Cardiac fibroblast (primary cell): ENCODE data around the gene DTYMK.

ENCODE experiments used
- DNase-seq, 2 donors: peaks; one replicate each; pipeline versions ENCODE4 v3.0.0 to v3.0.0-alpha.2; 2010; ENCODE audit warnings: low read depth in 2 of 2
- H3K4me3 ChIP-seq, 2 donors: replicated peaks in 1 of 2; 1 replicate in 1 of 2; 2 replicates in 1 of 2; pipeline ENCODE4 v1.5.1; 2011; ENCODE audit warnings: low read depth in 2 of 2, low read length in 2 of 2, mild to moderate bottlenecking in 2 of 2, moderate library complexity in 1 of 2
- CTCF ChIP-seq: IDR thresholded peaks from one replicate; pipeline ENCODE4 v1.5.1; 2011; ENCODE audit warnings: low read depth, mild to moderate bottlenecking, low read length, inconsistent platforms

The DTYMK gene

GRCh38 chr2:241652142-241652541 is 34.5 kb downstream of the DTYMK start:
- H3K4me3 ChIP-seq = no peak overlapping the region
- DNase-seq = no peak
- TF ChIP-seq CTCF = no peak

DNA sequence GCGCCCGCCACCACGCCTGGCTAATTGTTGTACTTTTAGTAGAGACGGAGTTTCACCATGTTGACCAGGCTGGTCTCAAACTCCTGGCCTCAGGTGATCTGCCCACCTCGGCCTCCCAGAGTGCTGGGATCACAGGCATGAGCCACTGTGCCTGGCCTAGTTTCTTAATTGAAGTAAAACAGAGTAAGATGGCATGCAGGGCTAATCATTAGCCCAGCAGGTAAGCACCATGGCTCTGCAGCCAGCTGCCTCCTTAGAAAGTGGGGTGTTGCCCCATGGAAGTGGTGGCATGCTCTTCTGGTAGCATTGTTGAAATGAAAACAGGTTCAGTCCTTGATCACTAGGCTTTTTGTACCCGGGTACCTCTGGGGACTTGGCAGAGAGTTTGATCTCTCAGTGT is 36.7 kb downstream of the DTYMK start:
- DNase-seq = no peak
- no peak overlapping the region for H3K4me3 ChIP-seq
- TF ChIP-seq CTCF = no peak

DNA sequence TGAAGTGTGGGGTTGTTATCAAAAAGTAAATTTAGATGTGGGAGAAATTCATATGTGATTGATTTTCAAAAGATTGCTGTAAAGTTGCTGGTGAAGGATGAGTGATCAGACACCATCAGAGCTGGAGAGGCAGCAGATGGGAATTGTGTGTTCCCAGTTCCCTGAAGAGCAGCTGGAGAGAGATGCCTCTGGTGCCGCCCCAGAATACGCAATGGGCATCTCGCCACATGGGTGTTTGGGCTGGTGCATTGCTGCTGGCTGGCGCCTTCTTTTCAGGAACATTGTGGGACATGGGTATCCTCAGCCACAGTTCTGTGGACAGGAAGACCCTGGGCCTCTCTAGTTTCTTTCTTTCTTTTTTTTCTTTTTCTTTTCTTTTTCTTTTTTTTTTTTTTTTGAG is 37.2 kb downstream of the DTYMK start:
- no peak overlapping the region for H3K4me3 ChIP-seq
- no peak for TF ChIP-seq CTCF
- DNase-seq = no peak

DNA sequence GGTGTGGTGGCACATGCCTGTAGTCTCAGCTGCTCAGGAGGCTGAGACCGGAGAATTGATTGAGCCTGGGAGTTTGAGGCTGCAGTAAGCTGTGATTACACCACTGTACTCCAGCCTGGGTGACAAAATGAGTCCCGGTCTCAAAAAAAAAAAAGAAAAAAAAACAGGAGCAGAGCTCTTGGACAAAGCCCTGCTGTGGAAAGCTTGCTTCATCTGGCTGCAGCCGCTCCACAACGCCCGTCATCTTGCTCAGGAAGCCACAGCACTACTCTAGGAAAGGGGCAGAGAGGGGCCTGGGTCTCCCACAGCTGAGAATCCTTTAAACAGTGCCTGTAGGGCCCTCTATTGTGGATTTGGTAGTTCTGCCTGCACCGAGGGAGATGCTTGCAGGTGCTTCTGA is 38.2 kb downstream of the DTYMK start:
- H3K4me3 ChIP-seq = no peak overlapping the region
- no peak for DNase-seq
- TF ChIP-seq CTCF = no peak

DNA sequence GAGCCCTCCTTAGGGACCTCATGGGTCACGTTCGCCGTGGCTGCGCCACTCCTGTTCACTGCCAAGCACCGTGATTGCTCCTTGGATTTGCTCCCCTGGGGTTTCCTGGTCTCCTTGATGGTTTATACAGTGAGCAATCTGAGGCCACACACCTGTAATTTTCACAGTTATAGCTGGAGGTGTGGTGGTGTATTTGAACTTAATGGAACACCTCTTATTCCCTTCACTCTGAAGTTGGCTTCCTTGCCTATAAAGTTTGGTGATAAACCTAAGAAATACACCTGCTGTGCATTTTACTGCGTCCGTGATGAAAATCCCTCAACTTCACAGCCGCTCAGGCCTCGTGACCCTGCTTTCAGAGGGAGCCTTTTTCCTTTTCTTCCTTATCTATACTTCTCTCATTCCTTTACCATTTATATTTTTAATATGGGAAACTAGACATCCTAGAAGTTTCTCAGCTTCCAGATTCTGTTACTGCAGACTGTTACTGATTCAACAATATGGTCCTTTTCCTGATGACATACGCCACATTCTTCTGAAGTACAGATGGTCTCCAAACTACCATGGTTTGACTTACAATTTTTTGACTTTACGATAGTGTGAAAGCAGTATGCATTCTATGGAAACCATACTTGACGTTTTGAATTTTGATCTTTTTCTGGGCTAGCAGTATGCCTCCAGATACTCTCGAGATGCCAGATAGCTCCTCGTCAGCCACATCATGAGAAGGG is 40.5 kb downstream of the DTYMK start:
- H3K4me3 ChIP-seq = no peak overlapping the region
- TF ChIP-seq CTCF = no peak
- DNase-seq = no peak

DNA sequence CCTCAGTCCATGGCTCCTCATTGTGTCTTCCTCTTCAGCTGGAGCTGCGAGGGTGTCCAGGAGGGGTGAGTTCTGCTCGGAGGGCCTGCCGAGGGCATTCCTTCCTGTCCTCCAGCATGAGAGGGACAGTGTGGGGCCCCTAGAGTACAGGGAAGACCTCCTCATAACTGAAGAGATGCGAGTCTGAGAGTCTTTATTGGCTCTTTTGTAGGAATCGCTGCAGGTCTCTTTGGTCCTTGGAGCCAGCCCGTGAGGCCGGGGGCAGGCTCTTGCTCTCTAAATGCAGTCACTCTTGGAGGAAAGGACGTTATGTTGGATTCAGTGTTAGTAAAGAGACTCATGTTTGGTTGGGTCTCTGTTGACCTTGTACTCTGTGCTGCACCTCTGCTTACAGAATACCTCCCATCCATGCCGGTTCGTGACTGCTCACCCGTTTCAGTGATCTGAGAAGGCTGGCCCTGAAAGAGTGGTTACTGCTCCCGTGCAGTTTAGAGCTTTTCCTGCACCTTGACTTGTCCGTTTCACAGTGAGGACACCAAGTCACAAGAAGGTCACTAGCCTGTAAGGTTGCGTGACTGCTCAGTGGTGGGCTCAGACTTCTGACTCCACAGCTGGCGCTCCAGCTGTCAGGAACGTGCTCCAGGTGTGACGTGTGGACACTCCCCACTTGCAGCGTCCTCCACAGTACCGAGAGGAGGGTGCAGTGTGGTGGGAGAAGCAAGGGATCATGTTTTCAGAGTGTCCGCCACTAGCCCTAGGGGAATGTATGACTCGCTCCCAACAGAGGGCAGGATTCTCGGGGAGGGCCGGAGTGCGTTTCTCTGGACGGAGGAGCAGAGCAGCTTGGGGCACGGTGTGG is 41.3 kb downstream of the DTYMK start:
- TF ChIP-seq CTCF = no peak
- no peak overlapping the region for H3K4me3 ChIP-seq
- no peak for DNase-seq
